K562 (cell line): ENCODE data around the gene NSUN6. TPM values are rescaled to one million over a fixed set of nuclear protein-coding genes. Genes with fewer than 3 reads are reported as not detected.

Source experiments
- BDP1 ChIP-seq: IDR thresholded peaks from 3 replicates; pipeline ENCODE4 v1.6.1; 2011; ENCODE audit not compliant: insufficient read length, insufficient read depth
- BRD9 ChIP-seq: fragments of 450-650 bp; IDR thresholded peaks from 2 replicates; pipeline ENCODE4 v1.6.1; 2018; ENCODE audit warnings: low read depth; ENCODE audit not compliant: partially characterized antibody
- CCAR2 ChIP-seq: fragments of 200-400 bp; formaldehyde crosslinking; IDR thresholded peaks from 2 replicates; pipeline ENCODE4 v1.6.1; 2017; ENCODE audit warnings: mild to moderate bottlenecking, low read depth, low read length
- CHCHD3 ChIP-seq: fragments of 250-450 bp; sonication (Bioruptor Pico); IDR thresholded peaks from 2 replicates; pipeline ENCODE4 v2.1.2; 2022; ENCODE audit warnings: mild to moderate bottlenecking
- ETV1 ChIP-seq: fragments of 450-650 bp; conservative IDR thresholded peaks from 2 replicates; pipeline ENCODE4 v1.6.1; 2016; ENCODE audit warnings: missing genetic modification characterization, control low read depth, low read depth, missing compliant biosample characterization
- KLF16 ChIP-seq: IDR thresholded peaks from 2 replicates; pipeline ENCODE4 v1.6.1; 2016; ENCODE audit warnings: antibody characterized with exemption
- MYC ChIP-seq, 2 experiments: fragments of 250-450 bp in 1 of 2; sonication (Bioruptor Pico) in 1 of 2; IDR thresholded peaks; 2 replicates each; pipeline versions ENCODE4 v1.5.1 to v1.6.1; 2012 to 2021; ENCODE audit warnings: low read depth in 2 of 2, borderline replicate concordance in 1 of 2, improper control_type of control experiment in 1 of 2, low read length in 1 of 2, mild to moderate bottlenecking in 1 of 2, moderate library complexity in 1 of 2
- POLR2A ChIP-seq: fragments of 450-650 bp; conservative IDR thresholded peaks from 2 replicates; pipeline ENCODE4 v1.6.1; 2016
- RBM25 ChIP-seq: fragments of 200-400 bp; formaldehyde crosslinking; IDR thresholded peaks from 2 replicates; pipeline ENCODE4 v1.6.1; 2018; ENCODE audit warnings: low read length, low read depth, moderate library complexity; ENCODE audit not compliant: severe bottlenecking
- RUNX1 ChIP-seq: sonication (generic); IDR thresholded peaks from 2 replicates; pipeline ENCODE4 v1.6.1; 2016; ENCODE audit warnings: antibody characterized with exemption, low read depth
- SMAD4 ChIP-seq: fragments of 250-450 bp; sonication (Bioruptor Pico); conservative IDR thresholded peaks from 2 replicates; pipeline ENCODE4 v1.8.0; 2021; ENCODE audit warnings: inconsistent platforms, mild to moderate bottlenecking, moderate library complexity
- SOX6 ChIP-seq: fragments of 450-650 bp; IDR thresholded peaks from 2 replicates; pipeline ENCODE4 v1.6.1; 2014; ENCODE audit warnings: mild to moderate bottlenecking
- SREBF2 ChIP-seq: sonication (generic); formaldehyde crosslinking; IDR thresholded peaks from 2 replicates; pipeline ENCODE4 v1.4.0; 2020; ENCODE audit warnings: mild to moderate bottlenecking, missing genetic modification reagents
- TCF7 ChIP-seq: sonication (generic); IDR thresholded peaks from 2 replicates; pipeline ENCODE4 v1.6.1; 2016; ENCODE audit warnings: antibody characterized with exemption, borderline replicate concordance
- TEAD4 ChIP-seq, 2 experiments: sonication (generic) in 1 of 2; formaldehyde crosslinking in 1 of 2; IDR thresholded peaks; 2 replicates each; pipeline versions ENCODE4 v1.6.1 to v1.8.0; 2012 to 2022; ENCODE audit warnings: borderline replicate concordance in 1 of 2, inconsistent platforms in 1 of 2, low read length in 1 of 2, mild to moderate bottlenecking in 1 of 2, missing genetic modification reagents in 1 of 2
- ZNF165 ChIP-seq: fragments of 250-450 bp; sonication (Bioruptor Pico); IDR thresholded peaks from 2 replicates; pipeline ENCODE4 v1.4.0; 2020; ENCODE audit warnings: borderline replicate concordance
- ZNF24 ChIP-seq: fragments of 450-650 bp; IDR thresholded peaks from 2 replicates; pipeline ENCODE4 v1.6.1; 2016
- ZNF584 ChIP-seq: fragments of 200-800 bp; sonication (Bioruptor generic); IDR thresholded peaks from 2 replicates; pipeline ENCODE4 v1.6.1; 2016; ENCODE audit warnings: low read depth, mild to moderate bottlenecking, missing genetic modification characterization, missing compliant biosample characterization
- ZNF668 ChIP-seq: fragments of 250-450 bp; sonication (Bioruptor Pico); IDR thresholded peaks from 2 replicates; pipeline ENCODE4 v1.8.0; 2022; ENCODE audit warnings: mild to moderate bottlenecking, inconsistent platforms
- ZNF699 ChIP-seq: fragments of 250-450 bp; sonication (Bioruptor Pico); IDR thresholded peaks from 2 replicates; pipeline ENCODE4 v1.8.0; 2021; ENCODE audit warnings: mild to moderate bottlenecking, moderate library complexity; ENCODE audit not compliant: insufficient replicate concordance
- polyA plus RNA-seq, 8 experiments: library from polyadenylated mRNA; depleted of rRNA in 4 of 8; stranded (reverse) in 5 of 8; unstranded in 3 of 8; fragments of >200 nt; fragmentation: Nextera tagmentation in 2 of 8; fragmentation: Illumina TruSeq in 1 of 8; extraction: Ambion mirVana in 2 of 8; extraction: Trizol in 1 of 8; gene quantifications; 2 replicates each; pipeline versions ENCODE4 v1.2.1 to v1.2.3, GENCODE V29; 2011 to 2014; ENCODE audit warnings: inconsistent platforms in 1 of 8, missing spikeins in 1 of 8
- total RNA-seq, 7 experiments: library from RNA; depleted of rRNA in 6 of 7; stranded (reverse); fragments of >200 nt in 6 of 7; fragmentation: Illumina TruSeq in 2 of 7; extraction: Trizol in 2 of 7; gene quantifications; 2 replicates each; pipeline versions ENCODE4 v1.2.1 to v1.2.3, GENCODE V29; 2011 to 2021; ENCODE audit warnings: low replicate concordance in 1 of 7
- TF ChIP-seq, protein P1 (sequence below): fragments of 450-650 bp; IDR thresholded peaks from 2 replicates; pipeline ENCODE4 v1.6.1; 2016; ENCODE audit warnings: mild to moderate bottlenecking
- TF ChIP-seq, protein P2 (sequence below): fragments of 450-650 bp; formaldehyde crosslinking; IDR thresholded peaks from 2 replicates; pipeline ENCODE4 v1.4.0; 2020; ENCODE audit warnings: mild to moderate bottlenecking, mixed read lengths
- TF ChIP-seq, protein P3 (sequence below), 2 experiments: fragments of 450-650 bp in 1 of 2; sonication (generic) in 1 of 2; formaldehyde crosslinking in 1 of 2; IDR thresholded peaks in 1 of 2; conservative IDR thresholded peaks in 1 of 2; 2 replicates each; pipeline versions ENCODE4 v1.6.1 to v1.8.1; 2016 to 2023; ENCODE audit warnings: mild to moderate bottlenecking in 2 of 2, moderate library complexity in 2 of 2, inconsistent platforms in 1 of 2, missing genetic modification reagents in 1 of 2

The NSUN6 gene
- total and polyA plus RNA-seq, 9 of the 15 experiments (the other 6 are each of a cell fraction or from before 2014, with no cell fraction given), result 12.5 to 33.1 (median 24.2) TPM

DNA sequence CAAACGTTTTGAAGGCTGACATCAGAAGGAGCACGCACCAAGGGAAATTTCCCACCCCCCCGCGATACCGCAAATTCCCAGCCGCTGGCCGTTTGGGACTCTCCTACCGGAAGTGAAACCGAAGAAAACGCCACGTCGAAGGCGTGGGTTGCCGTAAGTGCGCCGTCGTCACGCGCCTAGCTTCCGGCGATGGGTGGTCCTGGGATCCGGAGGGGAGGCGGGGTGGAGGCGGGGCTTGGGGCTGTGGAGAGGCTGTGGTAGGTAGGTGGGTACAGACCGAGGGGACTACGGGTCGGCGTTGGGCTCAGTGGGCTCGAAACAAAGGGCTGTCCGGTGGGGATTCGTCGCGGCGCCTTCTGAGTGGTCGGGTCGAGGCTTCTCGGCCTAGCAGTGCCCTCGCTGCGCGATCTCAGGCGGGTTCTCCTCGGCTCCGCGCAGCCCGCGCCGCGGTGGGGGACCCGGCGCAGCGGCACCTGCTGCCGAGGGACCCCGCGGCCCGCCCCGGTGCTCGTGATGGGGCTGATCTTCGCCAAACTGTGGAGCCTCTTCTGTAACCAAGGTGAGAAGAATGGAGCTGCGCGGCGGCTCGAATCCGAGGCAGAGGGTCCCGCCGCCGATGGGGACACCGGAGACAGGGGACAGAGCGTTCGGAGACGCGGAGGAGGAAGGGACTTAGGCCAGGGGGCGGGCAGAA lies 7.9 kb upstream of the NSUN6 start, which contains the start of gene ARL5B (continued):
- TF ChIP-seq SMAD4 (CRISPR knock-in tag), result no peak
- peak; percentile 79; the same call in 1 of the 2 replicates for TF ChIP-seq MYC (IDR thresholded peaks at IDR 0.05; ENCODE audit: low read depth, low read length)
- TF ChIP-seq MYC (CRISPR knock-in tag; IDR thresholded peaks at IDR 0.05; ENCODE audit: borderline replicate concordance, low read depth), result no peak
- TF ChIP-seq BDP1, result no peak
- no peak for TF ChIP-seq ZNF584
- no peak for TF ChIP-seq SREBF2
- no peak for TF ChIP-seq RBM25
- no peak for TF ChIP-seq BRD9
- TF ChIP-seq, protein P1, sequence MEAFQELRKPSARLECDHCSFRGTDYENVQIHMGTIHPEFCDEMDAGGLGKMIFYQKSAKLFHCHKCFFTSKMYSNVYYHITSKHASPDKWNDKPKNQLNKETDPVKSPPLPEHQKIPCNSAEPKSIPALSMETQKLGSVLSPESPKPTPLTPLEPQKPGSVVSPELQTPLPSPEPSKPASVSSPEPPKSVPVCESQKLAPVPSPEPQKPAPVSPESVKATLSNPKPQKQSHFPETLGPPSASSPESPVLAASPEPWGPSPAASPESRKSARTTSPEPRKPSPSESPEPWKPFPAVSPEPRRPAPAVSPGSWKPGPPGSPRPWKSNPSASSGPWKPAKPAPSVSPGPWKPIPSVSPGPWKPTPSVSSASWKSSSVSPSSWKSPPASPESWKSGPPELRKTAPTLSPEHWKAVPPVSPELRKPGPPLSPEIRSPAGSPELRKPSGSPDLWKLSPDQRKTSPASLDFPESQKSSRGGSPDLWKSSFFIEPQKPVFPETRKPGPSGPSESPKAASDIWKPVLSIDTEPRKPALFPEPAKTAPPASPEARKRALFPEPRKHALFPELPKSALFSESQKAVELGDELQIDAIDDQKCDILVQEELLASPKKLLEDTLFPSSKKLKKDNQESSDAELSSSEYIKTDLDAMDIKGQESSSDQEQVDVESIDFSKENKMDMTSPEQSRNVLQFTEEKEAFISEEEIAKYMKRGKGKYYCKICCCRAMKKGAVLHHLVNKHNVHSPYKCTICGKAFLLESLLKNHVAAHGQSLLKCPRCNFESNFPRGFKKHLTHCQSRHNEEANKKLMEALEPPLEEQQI, result no peak
- no peak for TF ChIP-seq SOX6
- no peak for TF ChIP-seq ZNF668 (CRISPR knock-in tag)
- no peak for TF ChIP-seq CCAR2
- TF ChIP-seq ZNF24, result no peak
- TF ChIP-seq CHCHD3, result no peak
- TF ChIP-seq POLR2A, result peak; percentile 87
- no peak for TF ChIP-seq RUNX1
- TF ChIP-seq ETV1, result peak; percentile 96
- no peak for TF ChIP-seq KLF16
- TF ChIP-seq, protein P2, sequence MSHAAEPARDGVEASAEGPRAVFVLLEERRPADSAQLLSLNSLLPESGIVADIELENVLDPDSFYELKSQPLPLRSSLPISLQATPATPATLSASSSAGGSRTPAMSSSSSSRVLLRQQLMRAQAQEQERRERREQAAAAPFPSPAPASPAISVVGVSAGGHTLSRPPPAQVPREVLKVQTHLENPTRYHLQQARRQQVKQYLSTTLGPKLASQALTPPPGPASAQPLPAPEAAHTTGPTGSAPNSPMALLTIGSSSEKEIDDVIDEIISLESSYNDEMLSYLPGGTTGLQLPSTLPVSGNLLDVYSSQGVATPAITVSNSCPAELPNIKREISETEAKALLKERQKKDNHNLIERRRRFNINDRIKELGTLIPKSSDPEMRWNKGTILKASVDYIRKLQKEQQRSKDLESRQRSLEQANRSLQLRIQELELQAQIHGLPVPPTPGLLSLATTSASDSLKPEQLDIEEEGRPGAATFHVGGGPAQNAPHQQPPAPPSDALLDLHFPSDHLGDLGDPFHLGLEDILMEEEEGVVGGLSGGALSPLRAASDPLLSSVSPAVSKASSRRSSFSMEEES (CRISPR knock-in tag), result no peak
- TF ChIP-seq TCF7, result no peak
- TF ChIP-seq TEAD4 (IDR thresholded peaks at IDR 0.05; ENCODE audit: low read length), result no peak; the same call in 1 of the 2 replicates
- no peak for TF ChIP-seq TEAD4 (CRISPR knock-in tag; IDR thresholded peaks at IDR 0.05; ENCODE audit: borderline replicate concordance)
- TF ChIP-seq, protein P3, sequence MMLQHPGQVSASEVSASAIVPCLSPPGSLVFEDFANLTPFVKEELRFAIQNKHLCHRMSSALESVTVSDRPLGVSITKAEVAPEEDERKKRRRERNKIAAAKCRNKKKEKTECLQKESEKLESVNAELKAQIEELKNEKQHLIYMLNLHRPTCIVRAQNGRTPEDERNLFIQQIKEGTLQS (IDR thresholded peaks at IDR 0.05), result peak; percentile 16; the same call in 1 of the 2 replicates
- TF ChIP-seq, protein P3 (CRISPR knock-in tag; conservative IDR thresholded peaks at IDR 0.05), result 0 out of 2 replicates have a peak, but pooled peaks have one; percentile 3
- TF ChIP-seq ZNF699, result no peak
- TF ChIP-seq ZNF165 (CRISPR knock-in tag), result no peak
